Suprapubic skin (tissue), 4 donors: Measurements from ENCODE around the gene USP2. TPM values are rescaled to one million over a fixed set of nuclear protein-coding genes. Genes with fewer than 3 reads are reported as not detected.

ENCODE experiments used
- DNase-seq, 2 donors: peaks; one replicate each; pipeline ENCODE4 v3.0.0-alpha.2; 2019; ENCODE audit warnings: low spot score in 2 of 2
- H3K27ac ChIP-seq: fragments of 200-600 bp; sonication (generic); one replicate; pipeline ENCODE4 v1.5.1; 2019
- H3K27me3 ChIP-seq: fragments of 200-600 bp; sonication (generic); one replicate; pipeline ENCODE4 v1.5.1; 2019
- H3K36me3 ChIP-seq: fragments of 200-600 bp; sonication (generic); one replicate; pipeline ENCODE4 v1.5.1; 2019
- H3K4me1 ChIP-seq: fragments of 200-600 bp; sonication (generic); one replicate; pipeline ENCODE4 v1.5.1; 2019
- H3K4me3 ChIP-seq: fragments of 200-600 bp; sonication (generic); one replicate; pipeline ENCODE4 v1.5.1; 2019; ENCODE audit warnings: mild to moderate bottlenecking
- H3K9me3 ChIP-seq: fragments of 200-600 bp; sonication (generic); one replicate; pipeline ENCODE4 v1.5.1; 2019
- EP300 ChIP-seq: sonication (generic); formaldehyde crosslinking; IDR thresholded peaks from one replicate; pipeline ENCODE4 v1.6.1; 2017; ENCODE audit warnings: antibody characterized with exemption
- POLR2A ChIP-seq, 2 donors: fragments of 450-650 bp; IDR thresholded peaks; one replicate each; pipeline ENCODE4 v1.6.1; 2017; ENCODE audit warnings: antibody characterized with exemption in 2 of 2, mild to moderate bottlenecking in 2 of 2, moderate library complexity in 2 of 2
- POLR2AphosphoS5 ChIP-seq, 3 donors: sonication (generic); formaldehyde crosslinking; IDR thresholded peaks; one replicate each; pipeline ENCODE4 v1.6.1; 2017; ENCODE audit warnings: antibody characterized with exemption in 3 of 3
- WGBS: methylation state at CpG from one replicate; pipeline ENCODE4 v1.1.5; 2018; 5-methylcytosine and 5-hydroxymethylcytosine counted together
- total RNA-seq, 4 donors: library from RNA; depleted of rRNA; stranded (reverse); fragments of >200 nt; gene quantifications; one replicate each; pipeline ENCODE4 v1.1.0, GENCODE V29; 2016
- TF ChIP-seq, protein P1 (sequence below), 2 donors: fragments of 200-600 bp in 1 of 2; fragments of 450-650 bp in 1 of 2; sonication (generic) in 1 of 2; IDR thresholded peaks; one replicate each; pipeline ENCODE4 v1.5.1; 2016 to 2019; ENCODE audit warnings: antibody characterized with exemption in 2 of 2, mild to moderate bottlenecking in 1 of 2, moderate library complexity in 1 of 2

Gene USP2
- total RNA-seq, 4 donors from 2014 or later = 5.9 to 25.4 (median 15.2) TPM

DNA sequence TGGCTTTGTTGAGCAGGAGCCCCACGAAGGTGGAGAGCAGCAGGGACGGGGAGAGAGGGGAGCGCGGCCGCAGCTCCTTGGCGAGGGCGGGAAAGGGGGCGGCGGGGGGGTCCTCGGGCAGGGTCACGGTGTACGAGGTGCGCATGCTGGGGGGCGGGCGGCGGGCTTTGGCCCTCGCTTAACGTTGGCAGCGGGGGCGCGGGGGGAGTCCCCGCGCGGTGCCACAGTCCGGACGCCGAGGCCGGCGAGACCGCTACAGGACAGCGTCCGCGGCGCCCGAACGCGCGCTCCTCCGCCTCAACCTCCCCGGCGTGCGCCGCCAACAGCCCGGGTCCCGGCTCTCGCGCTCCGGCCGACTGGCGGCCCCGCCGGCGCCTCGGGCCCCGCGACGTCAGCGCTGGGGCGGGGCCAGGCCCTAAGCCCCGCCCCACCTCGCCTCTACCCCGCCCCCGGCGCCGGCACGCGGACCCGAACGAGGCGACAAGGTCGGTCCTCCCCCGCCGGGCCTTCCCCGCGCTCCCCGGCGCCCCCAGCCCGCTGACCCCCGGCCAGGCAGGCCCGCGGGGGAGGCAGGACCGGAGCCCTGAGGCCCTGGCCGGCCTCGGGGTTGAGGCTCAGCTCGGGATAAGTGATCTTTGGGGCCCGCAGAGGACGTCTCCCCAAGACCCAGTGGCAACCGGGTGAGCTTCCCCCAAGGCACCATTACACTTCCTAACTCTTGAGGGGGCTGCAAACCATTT, 17.5 kb downstream of the USP2 start:
- peaks cover 66% of the 10 kb centered on the region for H3K4me1 ChIP-seq
- H3K27me3 ChIP-seq = peaks cover 30% of the 10 kb centered on the region
- no peaks in the 10 kb centered on the region for H3K36me3 ChIP-seq
- H3K27ac ChIP-seq = peak overlapping the region; percentile 32
- WGBS = no CpG with 5 or more reads among the region's 88 CpGs
- peak in 1 of 2 donors; percentile 67 for DNase-seq
- no peaks in the 10 kb centered on the region for H3K9me3 ChIP-seq
- H3K4me3 ChIP-seq = peak overlapping the region; percentile 57
- TF ChIP-seq EP300 = no peak
- TF ChIP-seq POLR2A (IDR thresholded peaks at IDR 0.05) = no peak
- TF ChIP-seq POLR2AphosphoS5 (IDR thresholded peaks at IDR 0.05) = no peak
- TF ChIP-seq, protein P1, sequence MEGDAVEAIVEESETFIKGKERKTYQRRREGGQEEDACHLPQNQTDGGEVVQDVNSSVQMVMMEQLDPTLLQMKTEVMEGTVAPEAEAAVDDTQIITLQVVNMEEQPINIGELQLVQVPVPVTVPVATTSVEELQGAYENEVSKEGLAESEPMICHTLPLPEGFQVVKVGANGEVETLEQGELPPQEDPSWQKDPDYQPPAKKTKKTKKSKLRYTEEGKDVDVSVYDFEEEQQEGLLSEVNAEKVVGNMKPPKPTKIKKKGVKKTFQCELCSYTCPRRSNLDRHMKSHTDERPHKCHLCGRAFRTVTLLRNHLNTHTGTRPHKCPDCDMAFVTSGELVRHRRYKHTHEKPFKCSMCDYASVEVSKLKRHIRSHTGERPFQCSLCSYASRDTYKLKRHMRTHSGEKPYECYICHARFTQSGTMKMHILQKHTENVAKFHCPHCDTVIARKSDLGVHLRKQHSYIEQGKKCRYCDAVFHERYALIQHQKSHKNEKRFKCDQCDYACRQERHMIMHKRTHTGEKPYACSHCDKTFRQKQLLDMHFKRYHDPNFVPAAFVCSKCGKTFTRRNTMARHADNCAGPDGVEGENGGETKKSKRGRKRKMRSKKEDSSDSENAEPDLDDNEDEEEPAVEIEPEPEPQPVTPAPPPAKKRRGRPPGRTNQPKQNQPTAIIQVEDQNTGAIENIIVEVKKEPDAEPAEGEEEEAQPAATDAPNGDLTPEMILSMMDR (IDR thresholded peaks at IDR 0.05) = no peak

DNA sequence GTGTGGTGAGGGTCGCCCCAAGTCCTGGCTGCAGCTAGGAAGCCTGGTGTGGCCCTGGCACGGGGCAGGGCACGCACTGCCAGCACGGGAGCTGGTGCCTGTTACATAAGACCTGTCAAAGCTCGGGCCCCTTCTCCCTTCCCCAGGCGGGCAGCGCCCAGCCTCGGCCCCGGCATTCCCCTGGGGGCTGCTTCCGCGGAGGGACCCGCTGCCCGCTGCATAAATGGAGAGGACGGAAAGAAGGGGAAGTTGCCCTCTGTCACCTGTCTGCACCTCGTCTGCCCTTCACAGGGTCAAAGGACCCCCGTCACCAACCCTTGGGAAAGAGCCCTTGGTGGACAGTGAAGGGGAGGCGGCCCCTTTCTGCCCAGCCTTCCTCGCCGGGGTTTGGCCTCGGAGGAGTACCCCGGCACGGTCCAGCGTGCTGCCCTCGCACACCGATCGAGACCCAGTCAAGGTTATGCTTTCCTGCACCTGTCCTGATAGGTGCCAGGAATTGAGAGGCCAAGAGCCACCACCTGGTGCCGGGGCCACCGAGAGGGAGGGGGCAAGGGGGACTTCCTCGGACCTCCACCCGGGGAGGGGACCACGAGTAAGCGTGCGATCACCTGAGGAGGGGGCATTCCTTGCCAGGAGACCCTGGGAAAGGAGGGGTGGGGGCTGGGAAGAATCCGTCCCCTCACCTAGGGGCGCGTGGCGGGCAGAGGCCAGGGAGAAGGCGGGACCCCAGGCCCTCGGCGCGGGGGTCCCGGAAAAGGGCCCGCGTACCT, 18.2 kb downstream of the USP2 start:
- peak in 1 of 2 donors; percentile 62 for DNase-seq
- Histone ChIP-seq H3K4me3 (peak overlapping the region; percentile 57), H3K9me3 (no peaks in the 10 kb centered on the region), H3K27me3 (peaks cover 30% of the 10 kb centered on the region), H3K27ac (peak overlapping the region; percentile 57), H3K36me3 (no peaks in the 10 kb centered on the region), H3K4me1 (peaks cover 59% of the 10 kb centered on the region)
- 42% methylated on average over 22 of the region's 44 CpGs for WGBS
- TF ChIP-seq, protein P1 (IDR thresholded peaks at IDR 0.05) = no peak
- TF ChIP-seq EP300 (no peak), POLR2A (IDR thresholded peaks at IDR 0.05) (no peak), POLR2AphosphoS5 (IDR thresholded peaks at IDR 0.05) (no peak)

DNA sequence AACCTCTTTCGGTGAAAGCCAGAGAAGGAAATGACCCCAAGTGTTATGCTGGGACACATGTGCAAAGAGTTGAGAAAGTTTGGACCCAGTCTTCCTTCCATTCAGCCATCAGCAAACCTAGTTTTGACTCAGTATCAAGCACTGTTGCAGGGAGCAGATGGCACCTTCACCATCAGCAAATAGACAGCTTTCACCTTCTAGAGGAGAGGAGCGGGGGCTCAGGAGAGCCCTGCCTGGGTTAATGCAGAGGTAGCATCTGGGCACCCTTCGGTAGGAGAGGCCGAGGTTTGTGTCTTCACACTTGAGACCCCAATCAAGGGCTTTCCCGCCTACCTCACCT, 18.8 kb downstream of the USP2 start:
- Histone ChIP-seq H3K4me1 (peaks cover 53% of the 10 kb centered on the region), H3K27ac (peak overlapping the region; percentile 57), H3K4me3 (peak overlapping the region; percentile 57), H3K9me3 (no peaks in the 10 kb centered on the region), H3K36me3 (no peaks in the 10 kb centered on the region), H3K27me3 (peaks cover 28% of the 10 kb centered on the region)
- WGBS = 92% methylated on average over 5 of the region's 5 CpGs
- DNase-seq = no peak
- TF ChIP-seq, protein P1 (IDR thresholded peaks at IDR 0.05) = no peak
- TF ChIP-seq EP300 (no peak), POLR2AphosphoS5 (IDR thresholded peaks at IDR 0.05) (no peak), POLR2A (IDR thresholded peaks at IDR 0.05) (no peak)

DNA sequence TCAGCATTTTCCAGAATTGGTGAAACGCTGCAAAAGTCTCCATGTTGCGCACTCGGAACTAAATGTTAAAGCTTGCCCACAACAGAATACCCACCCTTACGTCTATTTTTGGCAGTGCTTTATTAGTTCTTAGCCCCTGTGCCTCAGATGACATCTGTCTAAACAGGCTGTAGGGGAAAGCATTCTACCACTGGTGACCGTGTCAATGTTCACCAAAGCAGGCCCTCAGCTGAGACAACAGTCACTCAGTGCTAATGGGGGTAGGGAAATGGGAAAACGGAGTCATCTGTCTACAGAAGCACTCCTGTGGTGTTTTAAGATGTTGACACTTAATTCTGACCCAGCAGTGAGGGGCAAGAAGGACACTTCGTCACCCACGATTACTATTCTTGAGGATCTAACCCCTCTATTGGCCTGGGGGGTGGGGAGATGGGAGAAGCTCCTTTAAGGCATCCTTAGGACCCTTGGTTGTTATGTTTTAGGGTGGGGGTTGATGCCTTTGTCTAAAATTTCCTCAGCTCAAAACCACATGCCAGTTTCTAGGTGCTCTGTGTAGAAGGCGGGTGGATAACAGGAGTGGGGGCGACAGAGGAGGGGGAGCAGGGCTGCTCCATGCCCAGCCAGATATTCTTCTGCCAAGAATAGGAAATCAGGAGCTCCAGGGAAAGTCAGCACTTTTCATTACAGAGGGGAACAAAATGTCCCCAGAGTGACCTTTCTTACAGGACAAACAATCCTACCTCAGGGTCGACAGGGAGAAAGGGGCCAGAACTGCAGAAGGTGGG, 19.4 kb downstream of the USP2 start:
- Histone ChIP-seq H3K27ac (peak overlapping the region; percentile 57), H3K27me3 (peaks cover 24% of the 10 kb centered on the region), H3K36me3 (no peaks in the 10 kb centered on the region), H3K4me3 (no peak overlapping the region), H3K4me1 (peaks cover 48% of the 10 kb centered on the region), H3K9me3 (no peaks in the 10 kb centered on the region)
- TF ChIP-seq POLR2A (IDR thresholded peaks at IDR 0.05) (no peak), POLR2AphosphoS5 (IDR thresholded peaks at IDR 0.05) (no peak), EP300 (no peak)
- TF ChIP-seq, protein P1 (IDR thresholded peaks at IDR 0.05) = no peak
- 83% methylated on average over 11 of the region's 11 CpGs for WGBS
- peak in 1 of 2 donors; percentile 44 for DNase-seq
